ENCODE measurements around the gene RBBP5.

Gene RBBP5

GRCh38 chr1:205046870-205047269 is 74.9 kb downstream of the RBBP5 start:
- DNase-seq (ENCODE audit: low spot score): no peak
- no peak overlapping the region for H3K27ac ChIP-seq
- H3K4me3 ChIP-seq: no peak overlapping the region
- TF ChIP-seq CTCF (IDR thresholded peaks at IDR 0.05): no peak

GRCh38 chr1:205045146-205045545 is 76.6 kb downstream of the RBBP5 start:
- Histone ChIP-seq H3K4me3 (no peak overlapping the region), H3K27ac (no peak overlapping the region)
- DNase-seq (ENCODE audit: low spot score): no peak
- TF ChIP-seq CTCF (IDR thresholded peaks at IDR 0.05): no peak

- H3K4me3 ChIP-seq: no peak overlapping the region
- no peak for DNase-seq (ENCODE audit: low spot score)
- no peak overlapping the region for H3K27ac ChIP-seq
- TF ChIP-seq CTCF (IDR thresholded peaks at IDR 0.05): no peak
Observed at GRCh38 chr1:205044741-205045140, 77.0 kb downstream of the RBBP5 start.

- Histone ChIP-seq H3K4me3 (no peak overlapping the region), H3K27ac (no peak overlapping the region)
- no peak for DNase-seq (ENCODE audit: low spot score)
- no peak for TF ChIP-seq CTCF (IDR thresholded peaks at IDR 0.05)
Observed at GRCh38 chr1:205043866-205044265, 77.9 kb downstream of the RBBP5 start.

- no peak for TF ChIP-seq CTCF (IDR thresholded peaks at IDR 0.05)
Observed at GRCh38 chr1:205042911-205043806, 78.6 kb downstream of the RBBP5 start, which contains the start of gene CNTN2. TSS of gene CNTN2 (plus strand) at chr1:205043212. CDS start at chr1:205053186, 9,974 bp downstream.

GRCh38 chr1:205041998-205042910 is 79.5 kb downstream of the RBBP5 start:
- H3K27ac ChIP-seq: no peak overlapping the region
- DNase-seq (ENCODE audit: low spot score): no peak

More at GRCh38 chr1:205042911-205043806, 78.6 kb downstream of the RBBP5 start, which contains the start of gene CNTN2:
- Histone ChIP-seq H3K4me3 (peak within 1 kb of the TSS; percentile 49), H3K27ac (no peak within 1 kb of the TSS)
- DNase-seq (ENCODE audit: low spot score): no peak

More at GRCh38 chr1:205041998-205042910, 79.5 kb downstream of the RBBP5 start:
- no peak for TF ChIP-seq CTCF (IDR thresholded peaks at IDR 0.05)
- H3K4me3 ChIP-seq: no peak overlapping the region

Data from coronary artery (tissue), 2 donors.